ENCODE results near the gene BEST2. TPM values are rescaled to one million over a fixed set of nuclear protein-coding genes. Genes with fewer than 3 reads are reported as not detected.

The BEST2 gene
- total RNA-seq, 4 donors from 2014 or later: 0.63 TPM; not detected in 3

GRCh38 chr19:12799742-12800465, 48.3 kb downstream of the BEST2 start:
- no peak overlapping the region for H3K4me3 ChIP-seq
- intact Hi-C loops (cut with DNase I; ENCODE audit: low total_unique reads): no loop called here
- peaks cover 10 to 26% of the 10 kb centered on the region in 2 donors for H3K4me1 ChIP-seq
- TF ChIP-seq CTCF (IDR thresholded peaks at IDR 0.05 in 4 of 5, conservative IDR thresholded peaks at IDR 0.05 in 1 of 5): no peak
- TF ChIP-seq POLR2A (IDR thresholded peaks at IDR 0.05): no peak
- no peak for DNase-seq
- no peak for ATAC-seq
- H3K27ac ChIP-seq: peak overlapping the region in 2 of 4 donors; percentile 86 to 93
- in situ Hi-C loops (cut with MboI; ENCODE audit: low sequenced_read_pairs in 4 of 4): loop anchor here in 2 of 4 donors (5.0 kb wide), 1 partner anchor 38 kb away; no protein-coding TSS in a partner anchor
- no peaks in the 10 kb centered on the region for H3K9me3 ChIP-seq
- peaks cover 0 to 22% of the 10 kb centered on the region in 2 donors for H3K36me3 ChIP-seq
- H3K27me3 ChIP-seq: no peaks in the 10 kb centered on the region

- no peak for DNase-seq
- Histone ChIP-seq H3K4me3 (peak overlapping the region; percentile 84 to 90 (median 86)), H3K9me3 (no peaks in the 10 kb centered on the region), H3K27ac (peak overlapping the region; percentile 86 to 93 (median 90)), H3K4me1 (peaks cover 9 to 26% of the 10 kb centered on the region in 2 donors), H3K27me3 (no peaks in the 10 kb centered on the region), H3K36me3 (peaks cover 0 to 22% of the 10 kb centered on the region in 2 donors)
- no peak for ATAC-seq
- intact Hi-C loops (cut with DNase I; ENCODE audit: low total_unique reads): no loop called here
- no peak for TF ChIP-seq CTCF (IDR thresholded peaks at IDR 0.05 in 4 of 5, conservative IDR thresholded peaks at IDR 0.05 in 1 of 5)
- TF ChIP-seq POLR2A (IDR thresholded peaks at IDR 0.05): no peak
- in situ Hi-C loops (cut with MboI; ENCODE audit: low sequenced_read_pairs in 4 of 4): no loop called here
Observed at GRCh38 chr19:12800466-12800770, 48.8 kb downstream of the BEST2 start.

GRCh38 chr19:12800923-12801465, 49.4 kb downstream of the BEST2 start:
- H3K4me1 ChIP-seq: peaks cover 11 to 25% of the 10 kb centered on the region in 2 donors
- peak overlapping the region; percentile 84 to 90 (median 86) for H3K4me3 ChIP-seq
- peak overlapping the region; percentile 86 to 93 (median 90) for H3K27ac ChIP-seq
- H3K9me3 ChIP-seq: no peaks in the 10 kb centered on the region
- no peaks in the 10 kb centered on the region for H3K27me3 ChIP-seq
- in situ Hi-C loops (cut with MboI; ENCODE audit: low sequenced_read_pairs in 4 of 4) (no loop called here), intact Hi-C loops (cut with DNase I; ENCODE audit: low total_unique reads) (no loop called here)
- ATAC-seq: peak; percentile 10 to 21
- TF ChIP-seq CTCF (IDR thresholded peaks at IDR 0.05 in 4 of 5, conservative IDR thresholded peaks at IDR 0.05 in 1 of 5) (no peak), POLR2A (IDR thresholded peaks at IDR 0.05) (no peak)
- DNase-seq: no peak
- H3K36me3 ChIP-seq: peaks cover 0 to 22% of the 10 kb centered on the region in 2 donors

- peaks cover 15 to 22% of the 10 kb centered on the region in 2 donors for H3K4me1 ChIP-seq
- peaks cover 0 to 22% of the 10 kb centered on the region in 2 donors for H3K36me3 ChIP-seq
- ATAC-seq (peak; percentile 72 to 81), DNase-seq (peak in 1 of 2 donors; percentile 75)
- no peaks in the 10 kb centered on the region for H3K9me3 ChIP-seq
- TF ChIP-seq CTCF (IDR thresholded peaks at IDR 0.05 in 4 of 5, conservative IDR thresholded peaks at IDR 0.05 in 1 of 5) (no peak), POLR2A (IDR thresholded peaks at IDR 0.05) (peak; percentile 78 to 80)
- intact Hi-C loops (cut with DNase I; ENCODE audit: low total_unique reads): no loop called here
- no peaks in the 10 kb centered on the region for H3K27me3 ChIP-seq
- peak within 1 kb of the TSS; percentile 84 to 90 (median 86) for H3K4me3 ChIP-seq
- peak within 1 kb of the TSS; percentile 86 to 93 (median 90) for H3K27ac ChIP-seq
- in situ Hi-C loops (cut with MboI; ENCODE audit: low sequenced_read_pairs in 4 of 4): no loop called here
Observed at GRCh38 chr19:12801466-12802266, 50.1 kb downstream of the BEST2 start, which contains the start of the genes PRDX2 and THSD8. Gene PRDX2 (minus strand): TSS chr19:12801800. CDS start chr19:12801261, 539 bp downstream. Gene THSD8 (plus strand): TSS chr19:12802069. CDS start chr19:12802072, 3 bp downstream.

Measured in gastrocnemius medialis (tissue), 4 donors.